Upper lobe of left lung (tissue), 6 donors: ENCODE data around the gene SPARCL1. TPM values are rescaled to one million over a fixed set of nuclear protein-coding genes. Genes with fewer than 3 reads are reported as not detected.

Experiments
- ATAC-seq, 2 donors: fragments of 200-7000 bp; cut with Tn5 transposase; one replicate each; pipeline ENCODE4 v1.9.1; 2022; ENCODE audit warnings: mild to moderate bottlenecking in 2 of 2, moderate library complexity in 2 of 2; ENCODE audit not compliant: low FRiP score in 2 of 2
- DNase-seq, 2 donors: peaks; one replicate each; pipeline ENCODE4 v3.0.0-alpha.2; 2019 to 2020
- H3K27ac ChIP-seq, 4 donors: fragments of 200-600 bp; sonication (generic); one replicate each; pipeline ENCODE4 v1.5.1; 2016 to 2019
- H3K27me3 ChIP-seq, 4 donors: fragments of 200-600 bp; sonication (generic); one replicate each; pipeline ENCODE4 v1.5.1; 2017 to 2019
- H3K36me3 ChIP-seq, 4 donors: fragments of 200-600 bp; sonication (generic); one replicate each; pipeline ENCODE4 v1.5.1; 2016 to 2019
- H3K4me1 ChIP-seq, 4 donors: fragments of 200-600 bp; sonication (generic); one replicate each; pipeline ENCODE4 v1.5.1; 2018 to 2019
- H3K4me3 ChIP-seq, 4 donors: fragments of 200-600 bp; sonication (generic); one replicate each; pipeline ENCODE4 v1.5.1; 2017 to 2019; ENCODE audit warnings: mild to moderate bottlenecking in 2 of 4, moderate library complexity in 1 of 4
- H3K9me3 ChIP-seq, 4 donors: fragments of 200-600 bp; sonication (generic); one replicate each; pipeline ENCODE4 v1.5.1; 2018 to 2019
- EP300 ChIP-seq, 4 donors: sonication (generic); formaldehyde crosslinking; IDR thresholded peaks; one replicate each; pipeline ENCODE4 v1.5.1; 2017; ENCODE audit warnings: antibody characterized with exemption in 4 of 4, control low read depth in 2 of 4
- POLR2A ChIP-seq, 4 donors: fragments of 450-650 bp; IDR thresholded peaks; one replicate each; pipeline ENCODE4 v1.5.1; 2016 to 2017; ENCODE audit warnings: antibody characterized with exemption in 4 of 4, mild to moderate bottlenecking in 2 of 4
- POLR2AphosphoS5 ChIP-seq, 2 donors: sonication (generic); formaldehyde crosslinking; IDR thresholded peaks; one replicate each; pipeline ENCODE4 v1.5.1; 2017; ENCODE audit warnings: antibody characterized with exemption in 2 of 2
- WGBS, 2 donors: methylation state at CpG; one replicate each; pipeline ENCODE4 v1.1.5; 2017 to 2018; 5-methylcytosine and 5-hydroxymethylcytosine counted together
- total RNA-seq, 6 donors: library from RNA; depleted of rRNA in 4 of 6; stranded (reverse); fragments of >200 nt in 4 of 6; gene quantifications; one replicate each; pipeline versions ENCODE4 v1.1.0 to v1.2.1, GENCODE V29; 2016 to 2021
- TF ChIP-seq, protein P1 (sequence below), 6 experiments: fragments of 450-650 bp in 4 of 6; fragments of 200-600 bp in 2 of 6; sonication (generic) in 2 of 6; IDR thresholded peaks; one replicate each; pipeline ENCODE4 v1.5.1; 2016 to 2019; ENCODE audit warnings: antibody characterized with exemption in 6 of 6
- donor health status: DM: no; HTN: no; CAD: no; lungs with moderate emphysema.
- donor health status: DM: no; HTN: yes; CAD: no; lungs with severe emphysema.

The SPARCL1 gene
- total RNA-seq, 6 donors from 2014 or later = 145 to 406 (median 343) TPM

DNA sequence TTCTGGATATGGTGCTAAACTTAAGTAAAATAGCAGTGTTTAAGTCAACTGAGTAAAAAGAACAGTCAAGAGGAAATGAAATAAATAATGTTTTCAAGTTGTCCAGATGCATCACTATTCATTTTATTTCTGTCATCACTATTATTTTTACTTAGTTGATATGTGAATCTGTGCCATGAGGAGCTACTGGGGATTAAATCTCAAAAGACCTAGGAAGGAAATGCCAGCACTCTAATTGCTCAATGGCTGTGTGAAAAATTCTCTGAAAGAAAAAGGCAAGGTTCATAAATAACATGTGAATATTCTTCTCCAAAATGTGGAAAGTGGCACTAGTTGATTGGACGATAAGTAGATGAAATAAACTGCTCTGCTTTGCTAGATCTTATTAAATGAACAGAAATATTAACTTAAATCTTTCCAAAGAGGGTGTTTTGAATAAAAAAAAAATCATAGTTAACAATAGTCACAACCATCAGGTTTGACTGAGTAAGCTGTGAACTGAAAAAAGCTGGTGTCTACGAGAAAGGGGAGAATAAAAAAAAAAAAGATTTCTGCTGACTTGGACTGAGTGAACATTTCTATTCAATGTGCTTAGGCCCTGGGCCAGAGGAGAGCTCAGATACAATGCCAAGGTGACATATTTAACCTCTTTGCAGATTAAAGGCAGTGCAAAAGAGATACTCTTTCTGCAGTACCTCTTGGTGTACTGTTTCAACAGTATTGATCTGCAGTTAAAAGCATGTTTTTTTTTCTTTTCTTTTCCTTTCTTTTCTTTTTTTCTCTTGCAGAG lies 1.6 kb downstream of the SPARCL1 start:
- H3K9me3 ChIP-seq = peaks cover 0 to 5% (median 0%) of the 10 kb centered on the region in 4 donors
- 36 to 45% methylated on average over 2 of the region's 2 CpGs for WGBS, 2 donors
- H3K27ac ChIP-seq = peak overlapping the region; percentile 66 to 86 (median 79)
- H3K4me1 ChIP-seq = peaks cover 0 to 35% (median 20%) of the 10 kb centered on the region in 4 donors
- H3K27me3 ChIP-seq = no peaks in the 10 kb centered on the region
- no peak for ATAC-seq
- TF ChIP-seq EP300 (IDR thresholded peaks at IDR 0.05) (no peak), POLR2AphosphoS5 (IDR thresholded peaks at IDR 0.05) (no peak), POLR2A (IDR thresholded peaks at IDR 0.05) (no peak)
- TF ChIP-seq, protein P1, sequence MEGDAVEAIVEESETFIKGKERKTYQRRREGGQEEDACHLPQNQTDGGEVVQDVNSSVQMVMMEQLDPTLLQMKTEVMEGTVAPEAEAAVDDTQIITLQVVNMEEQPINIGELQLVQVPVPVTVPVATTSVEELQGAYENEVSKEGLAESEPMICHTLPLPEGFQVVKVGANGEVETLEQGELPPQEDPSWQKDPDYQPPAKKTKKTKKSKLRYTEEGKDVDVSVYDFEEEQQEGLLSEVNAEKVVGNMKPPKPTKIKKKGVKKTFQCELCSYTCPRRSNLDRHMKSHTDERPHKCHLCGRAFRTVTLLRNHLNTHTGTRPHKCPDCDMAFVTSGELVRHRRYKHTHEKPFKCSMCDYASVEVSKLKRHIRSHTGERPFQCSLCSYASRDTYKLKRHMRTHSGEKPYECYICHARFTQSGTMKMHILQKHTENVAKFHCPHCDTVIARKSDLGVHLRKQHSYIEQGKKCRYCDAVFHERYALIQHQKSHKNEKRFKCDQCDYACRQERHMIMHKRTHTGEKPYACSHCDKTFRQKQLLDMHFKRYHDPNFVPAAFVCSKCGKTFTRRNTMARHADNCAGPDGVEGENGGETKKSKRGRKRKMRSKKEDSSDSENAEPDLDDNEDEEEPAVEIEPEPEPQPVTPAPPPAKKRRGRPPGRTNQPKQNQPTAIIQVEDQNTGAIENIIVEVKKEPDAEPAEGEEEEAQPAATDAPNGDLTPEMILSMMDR (IDR thresholded peaks at IDR 0.05) = no peak
- DNase-seq = no peak
- peaks cover 0 to 6% (median 0%) of the 10 kb centered on the region in 4 donors for H3K36me3 ChIP-seq
- peak overlapping the region; percentile 34 to 51 (median 42) for H3K4me3 ChIP-seq

DNA sequence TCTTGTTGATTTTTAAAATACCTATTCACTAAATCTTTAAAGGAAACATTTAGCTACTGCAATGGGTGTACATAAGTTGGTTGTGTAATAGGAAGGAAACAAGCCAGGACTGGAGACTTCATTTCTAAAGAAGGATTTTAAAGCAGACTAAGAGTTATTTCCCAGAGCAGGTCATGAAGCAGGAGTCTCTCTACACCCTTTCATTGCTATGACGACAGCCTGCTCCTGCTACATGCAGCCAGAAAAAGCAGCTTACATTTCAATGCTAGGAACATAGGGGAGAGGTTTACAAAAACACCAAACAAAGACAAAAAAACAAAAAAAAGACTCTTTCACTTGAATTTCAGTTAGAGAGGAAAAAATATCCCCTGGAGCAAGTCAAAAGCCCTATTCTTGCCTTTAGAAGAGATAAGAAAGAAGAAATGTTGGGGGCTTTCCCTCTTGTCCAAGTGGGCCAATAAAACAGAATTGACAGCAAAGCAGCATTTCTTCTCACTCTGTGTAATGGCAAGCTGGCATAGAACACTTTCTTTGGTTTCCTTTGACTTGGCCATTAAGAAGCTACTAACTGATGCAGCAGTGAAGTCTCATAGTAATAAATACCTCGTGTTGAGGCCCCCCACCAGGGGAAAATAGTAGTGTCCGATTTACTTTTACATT lies 3.4 kb downstream of the SPARCL1 start:
- peak overlapping the region; percentile 66 to 86 (median 79) for H3K27ac ChIP-seq
- H3K9me3 ChIP-seq = peaks cover 0 to 5% (median 0%) of the 10 kb centered on the region in 4 donors
- H3K4me1 ChIP-seq = peaks cover 0 to 36% (median 25%) of the 10 kb centered on the region in 4 donors
- peaks cover 0 to 6% (median 0%) of the 10 kb centered on the region in 4 donors for H3K36me3 ChIP-seq
- TF ChIP-seq, protein P1 (IDR thresholded peaks at IDR 0.05) = no peak
- TF ChIP-seq POLR2AphosphoS5 (IDR thresholded peaks at IDR 0.05) (peak in 1 of 2 donors; percentile 6), POLR2A (IDR thresholded peaks at IDR 0.05) (no peak)
- peak overlapping the region in 3 of 4 donors; percentile 34 to 51 (median 45) for H3K4me3 ChIP-seq
- WGBS, 2 donors = 42 to 49% methylated on average over 3 of the region's 3 CpGs
- DNase-seq (no peak), ATAC-seq (peak in 1 of 2 donors; percentile 53)
- no peaks in the 10 kb centered on the region for H3K27me3 ChIP-seq

DNA sequence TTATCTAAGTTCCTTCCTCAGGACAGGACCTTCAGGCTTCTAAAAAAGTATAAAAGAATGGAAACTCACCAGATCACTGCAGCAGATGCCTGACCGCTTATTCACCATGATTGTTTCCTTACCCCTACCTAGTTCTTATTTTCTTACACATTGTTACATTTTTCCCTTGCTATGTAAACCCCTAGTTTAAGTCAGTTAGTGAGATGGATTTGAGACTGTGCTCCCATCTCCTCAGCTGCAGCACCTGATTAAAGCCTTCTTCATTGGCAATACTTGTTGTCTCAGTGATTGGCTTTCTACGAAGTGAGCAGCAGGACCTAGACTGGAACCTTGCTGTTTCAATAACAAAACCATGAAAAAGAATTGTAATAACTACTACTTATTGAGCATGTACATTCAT lies 4.7 kb downstream of the SPARCL1 start:
- peaks cover 0 to 6% (median 0%) of the 10 kb centered on the region in 4 donors for H3K36me3 ChIP-seq
- TF ChIP-seq, protein P1 (IDR thresholded peaks at IDR 0.05) = no peak
- TF ChIP-seq EP300 (IDR thresholded peaks at IDR 0.05) (no peak), POLR2AphosphoS5 (IDR thresholded peaks at IDR 0.05) (no peak), POLR2A (IDR thresholded peaks at IDR 0.05) (no peak)
- DNase-seq = no peak
- ATAC-seq = no peak
- peaks cover 0 to 5% (median 0%) of the 10 kb centered on the region in 4 donors for H3K9me3 ChIP-seq
- no peaks in the 10 kb centered on the region for H3K27me3 ChIP-seq
- 50 to 91% methylated on average over 2 of the region's 2 CpGs for WGBS, 2 donors
- H3K4me3 ChIP-seq = no peak overlapping the region
- H3K4me1 ChIP-seq = peaks cover 0 to 31% (median 20%) of the 10 kb centered on the region in 4 donors
- H3K27ac ChIP-seq = peak overlapping the region in 3 of 4 donors; percentile 73 to 86 (median 85)

DNA sequence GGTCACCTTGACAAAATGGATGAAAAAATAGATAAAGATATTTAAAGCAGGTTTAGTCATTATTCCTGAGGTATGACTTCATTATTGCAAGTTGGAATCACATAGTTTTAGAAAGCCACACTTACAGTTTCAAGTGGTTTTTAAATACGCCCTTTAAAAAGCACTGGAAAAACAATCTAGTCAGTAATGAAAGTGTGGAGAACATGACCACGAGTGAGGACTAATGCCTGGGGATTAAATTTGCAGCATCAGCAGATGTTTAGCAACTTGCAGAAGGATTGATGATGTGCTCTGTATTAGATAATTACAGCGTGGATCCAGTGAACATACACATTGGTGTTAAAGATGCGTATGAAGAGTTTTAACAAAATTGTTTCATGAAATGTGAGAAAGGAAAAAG lies 5.9 kb downstream of the SPARCL1 start:
- no peak for DNase-seq
- 61 to 77% methylated on average over 4 of the region's 4 CpGs for WGBS, 2 donors
- Histone ChIP-seq H3K9me3 (peaks cover 0 to 5% (median 0%) of the 10 kb centered on the region in 4 donors), H3K27me3 (no peaks in the 10 kb centered on the region), H3K27ac (peak overlapping the region in 3 of 4 donors; percentile 72 to 83 (median 77)), H3K36me3 (peaks cover 0 to 6% (median 0%) of the 10 kb centered on the region in 4 donors), H3K4me1 (peaks cover 0 to 31% (median 20%) of the 10 kb centered on the region in 4 donors), H3K4me3 (no peak overlapping the region)
- ATAC-seq = no peak
- TF ChIP-seq, protein P1 (IDR thresholded peaks at IDR 0.05) = no peak
- no peak for TF ChIP-seq POLR2AphosphoS5 (IDR thresholded peaks at IDR 0.05)
- no peak for TF ChIP-seq POLR2A (IDR thresholded peaks at IDR 0.05)
- TF ChIP-seq EP300 (IDR thresholded peaks at IDR 0.05) = no peak
